ENCODE results near the gene SCN1B.
A peak's percentile ranks its signal among the peaks of the same experiment; 100 is the strongest.

The SCN1B gene

DNA sequence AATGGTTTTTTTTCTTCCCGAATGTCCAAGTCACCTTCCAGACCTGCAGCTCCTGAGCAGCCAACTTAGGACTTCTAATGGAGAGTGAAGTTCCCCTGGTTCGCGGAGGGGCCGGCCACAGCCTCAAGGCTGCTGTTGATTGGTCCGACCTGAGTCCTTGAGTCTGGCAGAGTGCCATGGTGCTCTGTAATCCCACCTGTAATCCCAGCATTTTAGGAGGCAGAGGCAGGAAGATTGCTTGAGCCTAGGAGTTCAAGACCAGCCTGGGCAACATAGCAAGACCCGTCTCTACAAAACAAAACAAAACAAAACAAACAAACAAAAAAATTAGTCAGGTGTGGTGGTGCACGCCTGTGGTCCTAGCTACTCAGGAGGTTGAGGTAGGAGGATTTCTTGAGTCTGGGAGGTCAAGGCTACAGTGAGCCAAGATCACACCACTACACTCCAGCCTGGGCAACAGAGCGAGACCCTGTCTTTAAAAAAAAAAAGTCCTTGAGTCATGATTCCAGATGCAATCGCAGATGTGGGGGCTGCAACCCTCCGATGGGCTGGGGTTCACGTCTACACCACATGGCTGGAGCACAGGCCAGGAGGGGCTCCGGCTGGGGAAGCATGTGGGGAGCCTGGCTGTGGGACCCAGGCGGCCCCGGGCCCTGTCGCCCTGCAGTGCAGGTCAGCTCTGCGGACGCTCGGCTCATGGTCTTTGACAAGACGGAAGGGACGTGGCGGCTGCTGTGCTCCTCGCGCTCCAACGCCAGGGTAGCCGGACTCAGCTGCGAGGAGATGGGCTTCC, 28.9 kb downstream of the SCN1B start:
- H3K9me3 Mint-ChIP-seq, result no peaks in the 10 kb centered on the region
- no peak for ATAC-seq

DNA sequence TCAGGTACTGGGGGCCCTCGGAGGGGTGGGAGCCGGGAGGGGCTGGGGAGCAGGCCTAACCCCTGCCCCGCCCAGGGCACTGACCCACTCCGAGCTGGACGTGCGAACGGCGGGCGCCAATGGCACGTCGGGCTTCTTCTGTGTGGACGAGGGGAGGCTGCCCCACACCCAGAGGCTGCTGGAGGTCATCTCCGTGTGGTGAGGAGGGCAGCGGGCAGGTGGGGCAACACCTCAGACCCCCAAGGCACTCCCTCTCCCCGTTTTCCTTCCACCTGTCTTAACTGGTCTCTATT, 29.5 kb downstream of the SCN1B start:
- ATAC-seq (no peak), DNase-seq (no peak)
- Mint-ChIP-seq H3K9me3 (no peaks in the 10 kb centered on the region), H3K4me1 (peaks cover 12% of the 10 kb centered on the region), H3K27me3 (peaks cover 8% of the 10 kb centered on the region), H3K36me3 (ENCODE audit: low read depth) (no peaks in the 10 kb centered on the region), H3K27ac (no peak overlapping the region), H3K4me3 (no peak overlapping the region)

More for the DNA sequence above, 28.9 kb downstream of the SCN1B start:
- H3K4me1 Mint-ChIP-seq, result peaks cover 8% of the 10 kb centered on the region
- peaks cover 8% of the 10 kb centered on the region for H3K27me3 Mint-ChIP-seq
- H3K27ac Mint-ChIP-seq, result no peak overlapping the region
- H3K4me3 Mint-ChIP-seq, result no peak overlapping the region
- no peaks in the 10 kb centered on the region for H3K36me3 Mint-ChIP-seq (ENCODE audit: low read depth)
- no peak for DNase-seq

DNA sequence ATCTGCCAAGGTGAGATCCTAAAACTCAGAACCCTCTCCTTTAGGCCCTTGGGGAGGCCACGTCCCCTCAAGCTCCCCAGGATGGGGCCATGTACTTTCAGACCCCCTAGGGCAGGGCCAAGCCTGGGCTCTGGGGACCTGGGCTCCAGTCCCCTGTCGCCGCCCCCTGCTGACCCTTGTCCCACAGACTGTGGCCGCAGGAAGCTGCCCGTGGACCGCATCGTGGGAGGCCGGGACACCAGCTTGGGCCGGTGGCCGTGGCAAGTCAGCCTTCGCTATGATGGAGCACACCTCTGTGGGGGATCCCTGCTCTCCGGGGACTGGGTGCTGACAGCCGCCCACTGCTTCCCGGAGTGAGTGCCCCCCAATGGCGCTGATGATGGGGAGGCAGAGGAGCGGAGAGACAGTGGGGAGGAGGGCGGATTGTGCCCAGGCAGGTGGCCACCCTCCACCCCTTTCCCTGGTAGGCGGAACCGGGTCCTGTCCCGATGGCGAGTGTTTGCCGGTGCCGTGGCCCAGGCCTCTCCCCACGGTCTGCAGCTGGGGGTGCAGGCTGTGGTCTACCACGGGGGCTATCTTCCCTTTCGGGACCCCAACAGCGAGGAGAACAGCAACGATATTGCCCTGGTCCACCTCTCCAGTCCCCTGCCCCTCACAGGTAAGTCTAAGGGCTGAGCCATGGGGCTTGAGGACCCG, 30.0 kb downstream of the SCN1B start:
- no peak overlapping the region for H3K27ac Mint-ChIP-seq
- peaks cover 8% of the 10 kb centered on the region for H3K27me3 Mint-ChIP-seq
- peaks cover 12% of the 10 kb centered on the region for H3K4me1 Mint-ChIP-seq
- ATAC-seq (no peak), DNase-seq (no peak)
- H3K36me3 Mint-ChIP-seq (ENCODE audit: low read depth), result no peaks in the 10 kb centered on the region
- no peak overlapping the region for H3K4me3 Mint-ChIP-seq
- H3K9me3 Mint-ChIP-seq, result no peaks in the 10 kb centered on the region

DNA sequence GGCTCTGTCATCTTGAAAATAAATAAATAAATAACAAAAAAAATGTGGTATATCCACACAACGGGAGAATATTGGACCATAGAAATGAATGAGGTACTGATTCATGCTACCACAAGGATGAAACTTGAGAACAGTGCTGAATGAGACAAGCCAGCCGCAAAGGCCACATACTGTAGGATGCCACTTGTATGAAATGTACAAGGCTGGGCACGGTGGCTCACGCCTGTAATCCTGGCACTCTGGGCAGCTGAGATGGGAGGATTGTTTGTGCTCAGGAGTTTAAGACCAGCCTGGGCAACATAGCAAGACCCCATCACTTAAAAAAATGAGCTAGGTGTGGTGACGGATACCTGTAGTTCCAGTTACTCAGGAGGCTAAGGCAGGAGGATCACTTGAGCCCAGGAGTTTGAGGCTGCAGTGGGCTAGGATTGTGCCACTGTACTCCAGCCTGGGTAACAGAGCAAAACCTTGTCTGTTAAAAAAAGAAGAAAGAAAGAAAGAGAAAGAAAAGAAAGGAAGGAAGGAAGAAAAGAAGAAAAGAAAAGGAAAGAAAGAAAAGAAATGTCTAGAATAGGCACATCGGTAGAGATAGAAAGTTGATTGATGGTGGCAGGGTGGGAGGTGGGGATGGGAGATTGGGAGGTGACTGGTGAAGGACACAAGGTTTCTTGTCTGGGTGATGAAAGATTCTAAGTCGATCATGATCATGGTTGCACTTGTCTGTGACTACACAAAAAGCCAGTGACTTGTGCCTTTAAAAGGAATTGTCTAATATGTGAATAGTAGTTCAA, 31.5 kb downstream of the SCN1B start:
- Mint-ChIP-seq H3K27ac (no peak overlapping the region), H3K9me3 (no peaks in the 10 kb centered on the region), H3K4me3 (no peak overlapping the region), H3K27me3 (peaks cover 3% of the 10 kb centered on the region), H3K36me3 (ENCODE audit: low read depth) (no peaks in the 10 kb centered on the region), H3K4me1 (peaks cover 15% of the 10 kb centered on the region)
- DNase-seq (no peak), ATAC-seq (no peak)

DNA sequence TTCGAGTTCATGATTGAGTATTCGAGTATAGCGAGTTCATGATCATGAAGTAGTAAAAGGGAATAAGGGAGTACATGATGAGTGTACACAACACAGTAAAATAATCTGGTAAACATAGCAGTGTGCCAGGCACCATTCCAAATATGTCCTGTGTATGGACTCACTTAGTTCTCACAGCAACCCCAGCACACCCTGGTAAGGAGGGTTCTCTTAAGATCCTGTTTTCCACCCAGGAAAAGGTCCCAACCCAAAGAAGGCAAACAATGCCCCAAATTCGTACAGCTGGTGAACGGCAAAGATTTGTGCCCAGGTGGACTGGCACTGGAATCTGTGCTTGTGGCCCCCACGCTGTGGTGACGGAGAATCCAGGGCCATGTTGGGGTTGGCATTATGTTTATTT, 32.7 kb downstream of the SCN1B start:
- DNase-seq (no peak), ATAC-seq (no peak)
- no peaks in the 10 kb centered on the region for H3K9me3 Mint-ChIP-seq
- H3K27me3 Mint-ChIP-seq, result peaks cover 3% of the 10 kb centered on the region
- H3K4me3 Mint-ChIP-seq, result no peak overlapping the region
- H3K36me3 Mint-ChIP-seq (ENCODE audit: low read depth), result no peaks in the 10 kb centered on the region
- no peak overlapping the region for H3K27ac Mint-ChIP-seq
- H3K4me1 Mint-ChIP-seq, result peaks cover 20% of the 10 kb centered on the region

DNA sequence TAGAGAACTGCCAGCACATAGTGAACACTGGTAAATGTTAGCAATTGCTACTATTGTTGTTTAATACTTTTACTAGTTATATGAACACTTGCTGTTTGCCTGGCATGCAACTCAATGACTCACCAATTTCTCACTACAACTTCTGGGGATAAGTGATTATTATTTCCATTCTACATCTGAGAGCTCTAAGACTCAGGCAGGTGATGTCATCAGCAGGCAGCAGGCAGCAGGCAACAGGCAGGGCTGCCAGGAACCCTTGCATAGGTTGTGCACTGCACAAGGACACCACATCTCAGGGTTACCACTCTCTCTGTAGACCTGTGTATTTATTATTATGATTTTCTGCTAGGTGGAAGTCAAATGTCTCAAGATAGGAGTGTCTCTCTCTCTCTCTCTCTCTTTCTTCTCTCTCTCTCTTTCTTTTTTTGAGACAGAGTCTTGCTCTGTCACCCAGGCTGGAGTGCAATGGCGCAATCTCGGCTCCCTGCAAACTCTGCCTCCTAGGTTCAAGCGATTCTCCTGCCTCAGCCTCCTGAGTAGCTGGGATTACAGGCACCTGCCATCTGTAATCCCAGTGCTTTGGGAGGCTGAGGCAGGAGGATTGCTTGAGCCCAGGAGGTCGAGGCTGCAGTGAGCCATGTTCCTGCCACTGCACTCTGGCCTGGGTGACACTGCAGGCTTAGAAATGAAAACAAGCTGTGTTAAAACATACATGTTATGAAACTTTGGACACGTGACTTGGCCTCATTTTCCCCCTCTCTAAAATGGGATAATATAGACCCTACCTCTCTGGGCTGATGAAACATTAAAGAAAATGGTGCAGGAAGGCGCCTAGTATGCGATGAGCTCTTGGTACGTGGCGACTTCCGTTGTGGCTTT, 33.9 kb downstream of the SCN1B start:
- Mint-ChIP-seq H3K4me3 (no peak overlapping the region), H3K36me3 (ENCODE audit: low read depth) (no peaks in the 10 kb centered on the region), H3K27me3 (peaks cover 3% of the 10 kb centered on the region), H3K9me3 (no peaks in the 10 kb centered on the region), H3K27ac (peak overlapping the region; percentile 11), H3K4me1 (peaks cover 20% of the 10 kb centered on the region)
- no peak for DNase-seq
- ATAC-seq, result peak; percentile 61

DNA sequence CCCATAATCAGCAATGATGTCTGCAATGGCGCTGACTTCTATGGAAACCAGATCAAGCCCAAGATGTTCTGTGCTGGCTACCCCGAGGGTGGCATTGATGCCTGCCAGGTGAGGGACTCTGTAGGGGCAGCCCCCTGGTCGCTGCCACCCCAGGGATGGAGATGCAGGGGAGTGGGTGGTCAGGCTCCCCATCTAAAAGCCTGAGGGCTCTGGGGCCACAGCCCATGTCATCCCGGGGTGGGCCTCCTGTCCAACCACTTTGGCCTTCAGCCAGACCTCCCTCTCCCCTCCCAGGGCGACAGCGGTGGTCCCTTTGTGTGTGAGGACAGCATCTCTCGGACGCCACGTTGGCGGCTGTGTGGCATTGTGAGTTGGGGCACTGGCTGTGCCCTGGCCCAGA, 35.3 kb downstream of the SCN1B start:
- H3K9me3 Mint-ChIP-seq, result peaks cover 2% of the 10 kb centered on the region
- H3K4me3 Mint-ChIP-seq, result no peak overlapping the region
- no peaks in the 10 kb centered on the region for H3K36me3 Mint-ChIP-seq (ENCODE audit: low read depth)
- ATAC-seq (no peak), DNase-seq (no peak)
- peaks cover 20% of the 10 kb centered on the region for H3K4me1 Mint-ChIP-seq
- H3K27me3 Mint-ChIP-seq, result peaks cover 3% of the 10 kb centered on the region
- H3K27ac Mint-ChIP-seq, result no peak overlapping the region

DNA sequence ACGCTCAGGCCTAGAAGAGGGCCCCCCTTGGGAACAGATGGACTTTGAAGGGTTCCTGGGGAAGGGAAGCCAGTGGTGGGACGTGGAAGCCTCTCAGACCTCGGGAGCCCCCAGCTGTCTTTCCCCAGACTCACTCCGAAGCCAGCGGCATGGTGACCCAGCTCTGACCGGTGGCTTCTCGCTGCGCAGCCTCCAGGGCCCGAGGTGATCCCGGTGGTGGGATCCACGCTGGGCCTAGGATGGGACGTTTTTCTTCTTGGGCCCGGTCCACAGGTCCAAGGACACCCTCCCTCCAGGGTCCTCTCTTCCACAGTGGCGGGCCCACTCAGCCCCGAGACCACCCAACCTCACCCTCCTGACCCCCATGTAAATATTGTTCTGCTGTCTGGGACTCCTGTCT, 35.9 kb downstream of the SCN1B start:
- Mint-ChIP-seq H3K4me1 (peaks cover 20% of the 10 kb centered on the region), H3K4me3 (no peak overlapping the region), H3K36me3 (ENCODE audit: low read depth) (no peaks in the 10 kb centered on the region), H3K9me3 (peaks cover 5% of the 10 kb centered on the region), H3K27ac (no peak overlapping the region), H3K27me3 (peaks cover 3% of the 10 kb centered on the region)
- no peak for ATAC-seq
- no peak for DNase-seq

DNA sequence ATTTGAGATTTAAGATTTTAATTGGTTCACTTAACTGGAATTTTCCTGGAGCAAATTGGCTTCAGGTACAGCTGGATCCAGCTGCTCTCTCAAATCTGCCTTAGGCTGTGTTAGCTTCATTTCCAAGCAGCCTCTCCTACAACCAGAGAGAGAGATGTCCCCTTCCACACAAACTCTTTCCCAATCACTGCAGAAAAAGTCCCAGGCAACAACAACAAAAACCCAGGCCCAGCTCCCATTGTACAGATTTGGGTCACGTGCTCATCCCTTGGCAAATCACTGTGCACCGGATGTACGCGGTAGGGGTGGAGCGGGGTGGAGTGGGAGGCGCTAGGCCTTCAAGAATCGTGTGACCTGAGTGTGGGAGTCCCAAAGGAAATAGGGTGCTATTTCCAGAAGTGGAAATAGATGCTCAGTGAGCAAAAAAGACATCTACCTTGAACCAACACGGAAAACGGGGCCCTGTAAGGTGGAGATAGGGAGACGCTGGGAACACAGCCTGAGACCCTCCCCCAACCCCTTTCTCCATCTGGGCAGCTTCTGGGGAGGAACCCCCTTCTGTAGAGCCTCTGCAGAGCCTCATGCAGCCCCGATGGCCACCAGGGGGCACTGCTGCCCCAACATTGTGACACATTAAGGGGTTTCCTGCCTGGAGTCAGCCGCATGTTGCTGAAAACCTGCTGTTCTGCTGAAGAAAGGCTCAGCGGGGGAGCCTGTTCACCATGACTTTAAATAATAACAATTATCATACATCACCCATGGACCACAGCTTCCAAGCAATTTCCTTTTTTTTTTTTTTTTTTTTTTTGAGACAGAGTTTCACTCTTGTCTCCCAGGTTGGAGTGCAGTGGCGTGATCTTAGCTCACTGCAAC, 36.7 kb downstream of the SCN1B start:
- Mint-ChIP-seq H3K36me3 (ENCODE audit: low read depth) (no peaks in the 10 kb centered on the region), H3K27ac (peak overlapping the region; percentile 71), H3K4me3 (no peak overlapping the region), H3K4me1 (peaks cover 20% of the 10 kb centered on the region), H3K9me3 (peaks cover 5% of the 10 kb centered on the region), H3K27me3 (peaks cover 2% of the 10 kb centered on the region)
- peak; percentile 88 for ATAC-seq
- peak; percentile 95 for DNase-seq

DNA sequence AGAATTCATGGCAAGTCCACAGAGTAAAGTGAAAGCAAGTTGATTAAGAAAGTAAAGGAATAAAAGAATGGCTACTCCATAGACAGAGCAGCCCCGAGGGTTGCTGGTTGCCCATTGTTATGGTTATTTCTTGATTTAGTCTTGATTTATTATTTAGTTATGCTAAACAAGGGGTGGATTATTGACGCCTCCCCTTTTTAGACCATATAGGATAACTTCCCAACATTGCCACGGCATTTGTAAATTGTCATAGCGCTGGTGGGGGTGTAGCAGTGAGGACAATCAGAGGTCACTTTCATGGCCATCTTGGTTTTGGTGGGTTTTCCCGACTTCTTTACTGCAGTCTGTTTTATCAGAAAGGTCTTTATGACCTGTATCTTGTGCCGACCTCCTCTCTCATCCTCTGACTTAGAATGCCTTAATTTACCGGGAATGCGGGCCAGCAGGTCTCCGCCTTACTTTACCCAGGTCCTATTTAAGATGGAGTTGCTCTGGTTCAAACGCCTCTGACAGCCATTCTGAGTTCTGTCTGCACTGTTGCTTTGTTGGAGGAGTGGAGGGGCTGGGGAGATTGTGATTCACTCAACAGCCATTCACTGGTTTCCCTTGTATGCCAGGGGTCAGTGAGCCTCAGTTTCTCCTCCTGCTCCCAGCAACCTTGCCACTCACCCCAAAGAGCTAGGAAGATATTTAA, 38.8 kb downstream of the SCN1B start:
- no peak for DNase-seq
- Mint-ChIP-seq H3K4me1 (peaks cover 13% of the 10 kb centered on the region), H3K27me3 (no peaks in the 10 kb centered on the region), H3K27ac (no peak overlapping the region), H3K9me3 (peaks cover 5% of the 10 kb centered on the region), H3K36me3 (ENCODE audit: low read depth) (no peaks in the 10 kb centered on the region), H3K4me3 (no peak overlapping the region)
- ATAC-seq, result no peak

DNA sequence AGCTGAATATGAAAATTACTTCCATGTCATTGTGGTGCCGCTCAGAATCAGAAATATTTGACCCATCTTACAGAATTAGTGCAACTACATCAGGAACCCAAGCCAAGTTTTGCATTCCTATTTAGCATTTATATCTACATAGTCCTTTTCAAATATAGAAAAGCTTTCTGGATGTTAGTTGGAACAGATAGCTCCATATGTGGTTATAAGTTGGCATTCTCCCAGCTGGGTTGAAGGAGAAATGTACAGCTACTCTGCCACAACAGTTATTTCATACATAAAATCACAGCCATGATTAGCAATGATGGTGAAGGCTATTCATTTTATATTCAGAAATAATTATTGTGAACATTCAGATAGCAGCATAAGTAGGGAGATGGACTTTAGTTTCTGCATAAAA, 39.4 kb downstream of the SCN1B start:
- H3K4me3 Mint-ChIP-seq, result no peak overlapping the region
- ATAC-seq, result no peak

DNA sequence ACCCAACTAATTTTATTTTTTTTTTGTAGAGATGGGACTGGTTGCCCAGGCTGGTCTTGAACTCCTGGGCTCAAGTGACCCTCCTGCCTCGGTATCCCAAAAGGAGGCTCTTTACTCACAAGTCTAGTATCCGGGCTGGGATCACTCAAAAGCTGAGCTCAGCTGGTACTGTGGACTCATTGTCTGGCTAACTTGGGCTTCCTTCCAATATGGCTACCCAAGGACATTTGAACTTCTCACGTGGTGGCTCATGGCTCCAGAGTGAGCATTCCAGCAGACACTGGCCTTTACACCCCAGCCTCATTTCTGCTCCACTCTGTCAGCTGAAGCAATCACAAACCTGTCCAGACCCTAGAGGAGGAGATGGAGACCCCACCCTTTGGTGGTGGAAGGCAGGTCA, 40.2 kb downstream of the SCN1B start:
- Mint-ChIP-seq H3K27me3 (no peaks in the 10 kb centered on the region), H3K4me1 (peaks cover 8% of the 10 kb centered on the region), H3K27ac (no peak overlapping the region), H3K4me3 (no peak overlapping the region), H3K36me3 (ENCODE audit: low read depth) (no peaks in the 10 kb centered on the region), H3K9me3 (peaks cover 5% of the 10 kb centered on the region)
- ATAC-seq, result no peak
- DNase-seq, result no peak

More for the DNA sequence above, 39.4 kb downstream of the SCN1B start:
- H3K36me3 Mint-ChIP-seq (ENCODE audit: low read depth), result no peaks in the 10 kb centered on the region
- H3K4me1 Mint-ChIP-seq, result peaks cover 8% of the 10 kb centered on the region
- no peaks in the 10 kb centered on the region for H3K27me3 Mint-ChIP-seq
- no peak for DNase-seq
- H3K27ac Mint-ChIP-seq, result no peak overlapping the region
- H3K9me3 Mint-ChIP-seq, result peaks cover 5% of the 10 kb centered on the region

DNA sequence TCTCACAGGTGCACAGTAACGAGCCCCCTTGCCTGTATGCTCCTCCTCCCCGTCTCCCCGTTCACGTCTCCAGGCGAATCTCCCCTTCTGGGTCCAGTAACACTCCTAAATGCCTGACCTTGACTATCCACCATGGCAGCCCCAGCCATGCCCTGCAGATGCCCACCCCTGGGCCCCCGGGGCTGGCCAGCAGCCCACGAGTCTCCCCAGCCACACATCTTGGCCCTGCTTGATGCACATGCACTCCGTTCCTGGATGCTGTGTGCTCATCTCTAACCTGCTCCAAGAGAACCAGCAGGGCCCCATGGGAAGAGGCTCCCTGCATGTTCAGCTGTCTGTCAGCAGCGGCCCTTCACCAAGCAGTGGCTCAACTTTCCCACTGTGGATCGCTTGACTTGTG, 43.2 kb downstream of the SCN1B start:
- Mint-ChIP-seq H3K27ac (no peak overlapping the region), H3K4me3 (no peak overlapping the region), H3K4me1 (no peaks in the 10 kb centered on the region), H3K27me3 (no peaks in the 10 kb centered on the region), H3K9me3 (peaks cover 5% of the 10 kb centered on the region), H3K36me3 (ENCODE audit: low read depth) (no peaks in the 10 kb centered on the region)
- ATAC-seq (no peak), DNase-seq (no peak)
